Neural progenitor cell (in vitro differentiated cells): ENCODE data around the gene FZD8.

Experiments
- CTCF ChIP-seq: fragments of 200-600 bp; sonication (generic); IDR thresholded peaks from 2 replicates; pipeline ENCODE4 v1.5.1; 2017; ENCODE audit warnings: antibody characterized with exemption, mild to moderate bottlenecking
- EZH2 ChIP-seq: fragments of 200-600 bp; sonication (generic); IDR thresholded peaks from 2 replicates; pipeline ENCODE4 v1.6.1; 2017; ENCODE audit warnings: antibody characterized with exemption, mild to moderate bottlenecking, moderate library complexity

GRCh38 chr10:35684586-35684985 is 42.5 kb upstream of the FZD8 start:
- TF ChIP-seq CTCF (no peak), EZH2 (no peak)
